ENCODE measurements around the gene CMSS1.
A peak's percentile ranks its signal among the peaks of the same experiment; 100 is the strongest.

The CMSS1 gene

GRCh38 chr3:99817437-99818240 lies at the start of gene CMSS1:
Gene CMSS1 (plus strand): TSS chr3:99817862.
- DNase-seq (ENCODE audit: low read depth in 1 of 2, low spot score in 1 of 2) = peak; percentile 90 to 95

- no peak for DNase-seq (ENCODE audit: low read depth in 1 of 2, low spot score in 1 of 2)
Observed at GRCh38 chr3:99768126-99768525, 49.5 kb upstream of the CMSS1 start.

- DNase-seq (ENCODE audit: low read depth in 1 of 2, low spot score in 1 of 2) = no peak
Observed at GRCh38 chr3:99768808-99769501, 48.7 kb upstream of the CMSS1 start.

- no peak for DNase-seq (ENCODE audit: low read depth in 1 of 2, low spot score in 1 of 2)
Observed at GRCh38 chr3:99772171-99772570, 45.5 kb upstream of the CMSS1 start.

- DNase-seq (ENCODE audit: low read depth in 1 of 2, low spot score in 1 of 2) = no peak
Observed at GRCh38 chr3:99772671-99773070, 45.0 kb upstream of the CMSS1 start.

- DNase-seq (ENCODE audit: low read depth in 1 of 2, low spot score in 1 of 2) = no peak
Observed at GRCh38 chr3:99774467-99774866, 43.2 kb upstream of the CMSS1 start.

GRCh38 chr3:99776516-99777209 lies 41.0 kb upstream of the CMSS1 start:
- no peak for DNase-seq (ENCODE audit: low read depth in 1 of 2, low spot score in 1 of 2)

GRCh38 chr3:99777210-99777549 lies 40.5 kb upstream of the CMSS1 start:
- no peak for DNase-seq (ENCODE audit: low read depth in 1 of 2, low spot score in 1 of 2)

GRCh38 chr3:99777708-99778107 lies 40.0 kb upstream of the CMSS1 start:
- DNase-seq (ENCODE audit: low read depth in 1 of 2, low spot score in 1 of 2) = no peak

GRCh38 chr3:99780749-99781148 lies 36.9 kb upstream of the CMSS1 start:
- no peak for DNase-seq (ENCODE audit: low read depth in 1 of 2, low spot score in 1 of 2)

- DNase-seq (ENCODE audit: low read depth in 1 of 2, low spot score in 1 of 2) = no peak
Observed at GRCh38 chr3:99781761-99782160, 35.9 kb upstream of the CMSS1 start.

GRCh38 chr3:99783011-99783573 lies 34.6 kb upstream of the CMSS1 start:
- no peak for DNase-seq (ENCODE audit: low read depth in 1 of 2, low spot score in 1 of 2)

- no peak for DNase-seq (ENCODE audit: low read depth in 1 of 2, low spot score in 1 of 2)
Observed at GRCh38 chr3:99789011-99789721, 28.5 kb upstream of the CMSS1 start.

- no peak for DNase-seq (ENCODE audit: low read depth in 1 of 2, low spot score in 1 of 2)
Observed at GRCh38 chr3:99794485-99794884, 23.2 kb upstream of the CMSS1 start.

- DNase-seq (ENCODE audit: low read depth in 1 of 2, low spot score in 1 of 2) = no peak
Observed at GRCh38 chr3:99795573-99795972, 22.1 kb upstream of the CMSS1 start.

- no peak for DNase-seq (ENCODE audit: low read depth in 1 of 2, low spot score in 1 of 2)
Observed at GRCh38 chr3:99799422-99799821, 18.2 kb upstream of the CMSS1 start.

GRCh38 chr3:99803297-99803696 lies 14.4 kb upstream of the CMSS1 start:
- DNase-seq (ENCODE audit: low read depth in 1 of 2, low spot score in 1 of 2) = no peak

GRCh38 chr3:99805160-99805559 lies 12.5 kb upstream of the CMSS1 start:
- no peak for DNase-seq (ENCODE audit: low read depth in 1 of 2, low spot score in 1 of 2)

GRCh38 chr3:99808163-99808794 lies 9.4 kb upstream of the CMSS1 start:
- DNase-seq (ENCODE audit: low read depth in 1 of 2, low spot score in 1 of 2) = peak in 1 of 2 donors; percentile 16

GRCh38 chr3:99809565-99809964 lies 8.1 kb upstream of the CMSS1 start:
- no peak for DNase-seq (ENCODE audit: low read depth in 1 of 2, low spot score in 1 of 2)

GRCh38 chr3:99810403-99810802 lies 7.3 kb upstream of the CMSS1 start:
- DNase-seq (ENCODE audit: low read depth in 1 of 2, low spot score in 1 of 2) = no peak

All from activated T-helper 1 cell treated with anti-CD3 and anti-CD28 coated beads, Interleukin-2, amount 50 U/mL, for 16 hours (primary cell).